Thyroid gland (tissue), 4 donors: ENCODE results near the gene ACIN1. TPM values are rescaled to one million over a fixed set of nuclear protein-coding genes. Genes with fewer than 3 reads are reported as not detected.

Experiments
- DNase-seq, 2 donors: peaks; one replicate each; pipeline ENCODE4 v3.0.0-alpha.2; 2019
- H3K27ac ChIP-seq, 3 donors: fragments of 200-600 bp; sonication (generic); 1 replicate in 2 of 3; 2 replicates in 1 of 3; pipeline ENCODE4 v1.5.1; 2016 to 2019; ENCODE audit warnings: mild to moderate bottlenecking in 1 of 3, moderate library complexity in 1 of 3
- H3K27me3 ChIP-seq: fragments of 200-600 bp; sonication (generic); one replicate; pipeline ENCODE4 v1.5.1; 2019
- H3K36me3 ChIP-seq, 2 donors: fragments of 200-600 bp; sonication (generic); one replicate each; pipeline ENCODE4 v1.5.1; 2016 to 2019
- H3K4me1 ChIP-seq, 2 donors: fragments of 200-600 bp; sonication (generic); one replicate each; pipeline ENCODE4 v1.5.1; 2017 to 2019
- H3K4me3 ChIP-seq, 3 donors: fragments of 200-600 bp; sonication (generic); replicated peaks in 1 of 3; 1 replicate in 2 of 3; 2 replicates in 1 of 3; pipeline ENCODE4 v1.5.1; 2016; ENCODE audit warnings: mild to moderate bottlenecking in 1 of 3
- H3K9me3 ChIP-seq: fragments of 200-600 bp; sonication (generic); one replicate; pipeline ENCODE4 v1.5.1; 2017
- POLR2A ChIP-seq, 2 donors: fragments of 450-650 bp; IDR thresholded peaks; one replicate each; pipeline ENCODE4 v1.6.1; 2017; ENCODE audit warnings: antibody characterized with exemption in 2 of 2, mild to moderate bottlenecking in 2 of 2, moderate library complexity in 1 of 2
- WGBS, 2 donors: methylation state at CpG; one replicate each; pipeline ENCODE4 v1.1.5; 2017; 5-methylcytosine and 5-hydroxymethylcytosine counted together
- intact Hi-C: fragments of 100-400 bp; cut with DNase I; formaldehyde crosslinking; loops from one replicate; pipeline ENCODE4 v1.15.1; 2023
- total RNA-seq, 4 donors: library from RNA; depleted of rRNA; stranded (reverse); fragments of >200 nt; gene quantifications; one replicate each; pipeline ENCODE4 v1.2.3, GENCODE V29; 2016
- TF ChIP-seq, protein P1 (sequence below), 6 experiments: fragments of 200-600 bp in 3 of 6; fragments of 450-650 bp in 3 of 6; sonication (generic) in 3 of 6; IDR thresholded peaks; one replicate each; pipeline ENCODE4 v1.5.1; 2016 to 2019; ENCODE audit warnings: antibody characterized with exemption in 6 of 6, mild to moderate bottlenecking in 2 of 6, inconsistent platforms in 1 of 6, moderate library complexity in 1 of 6

The ACIN1 gene
- total RNA-seq, 4 donors from 2014 or later = 143 to 195 (median 152) TPM

DNA sequence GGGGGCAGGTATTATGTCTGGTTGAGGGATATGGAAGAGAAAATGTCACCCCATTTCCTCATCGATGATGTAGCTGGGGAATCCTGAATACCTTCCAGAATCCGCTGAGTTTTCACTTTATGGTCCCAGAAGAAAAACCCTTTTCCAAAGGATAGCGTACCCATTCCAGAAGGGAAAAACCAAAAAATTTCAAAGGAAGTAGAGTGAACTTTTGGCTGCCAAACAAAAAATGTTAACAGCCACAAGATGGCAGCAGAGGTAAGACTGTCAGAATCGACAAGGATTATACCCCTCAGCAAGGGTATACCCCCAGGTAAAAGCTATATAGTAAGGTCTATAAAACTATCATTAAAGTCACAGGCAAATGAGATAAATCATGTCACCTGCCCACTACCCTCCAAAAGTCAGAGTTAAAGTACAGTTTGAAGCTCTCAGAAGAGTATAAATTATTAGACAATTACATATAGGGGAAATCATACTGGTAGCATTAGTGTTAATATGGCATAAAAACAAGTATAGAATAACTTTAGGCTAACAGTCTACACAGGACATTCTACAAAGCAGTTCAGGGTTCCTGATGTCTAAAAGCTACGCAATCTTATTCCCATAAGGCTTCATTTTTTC lies 18.0 kb downstream of the ACIN1 start:
- no peaks in the 10 kb centered on the region for H3K27me3 ChIP-seq
- no peak overlapping the region for H3K27ac ChIP-seq
- TF ChIP-seq, protein P1, sequence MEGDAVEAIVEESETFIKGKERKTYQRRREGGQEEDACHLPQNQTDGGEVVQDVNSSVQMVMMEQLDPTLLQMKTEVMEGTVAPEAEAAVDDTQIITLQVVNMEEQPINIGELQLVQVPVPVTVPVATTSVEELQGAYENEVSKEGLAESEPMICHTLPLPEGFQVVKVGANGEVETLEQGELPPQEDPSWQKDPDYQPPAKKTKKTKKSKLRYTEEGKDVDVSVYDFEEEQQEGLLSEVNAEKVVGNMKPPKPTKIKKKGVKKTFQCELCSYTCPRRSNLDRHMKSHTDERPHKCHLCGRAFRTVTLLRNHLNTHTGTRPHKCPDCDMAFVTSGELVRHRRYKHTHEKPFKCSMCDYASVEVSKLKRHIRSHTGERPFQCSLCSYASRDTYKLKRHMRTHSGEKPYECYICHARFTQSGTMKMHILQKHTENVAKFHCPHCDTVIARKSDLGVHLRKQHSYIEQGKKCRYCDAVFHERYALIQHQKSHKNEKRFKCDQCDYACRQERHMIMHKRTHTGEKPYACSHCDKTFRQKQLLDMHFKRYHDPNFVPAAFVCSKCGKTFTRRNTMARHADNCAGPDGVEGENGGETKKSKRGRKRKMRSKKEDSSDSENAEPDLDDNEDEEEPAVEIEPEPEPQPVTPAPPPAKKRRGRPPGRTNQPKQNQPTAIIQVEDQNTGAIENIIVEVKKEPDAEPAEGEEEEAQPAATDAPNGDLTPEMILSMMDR (IDR thresholded peaks at IDR 0.05) = peak; percentile 28 to 56 (median 46)
- TF ChIP-seq POLR2A (IDR thresholded peaks at IDR 0.05) = no peak
- 67 to 72% methylated on average over 5 of the region's 5 CpGs for WGBS, 2 donors
- intact Hi-C loops = loop anchor here (5.0 kb wide), 1 partner anchor 110 kb away; no protein-coding TSS in a partner anchor
- peaks cover 84 to 89% of the 10 kb centered on the region in 2 donors for H3K36me3 ChIP-seq
- no peak for DNase-seq
- no peaks in the 10 kb centered on the region for H3K9me3 ChIP-seq
- H3K4me3 ChIP-seq = no peak overlapping the region
- H3K4me1 ChIP-seq = peaks cover 4 to 12% of the 10 kb centered on the region in 2 donors

DNA sequence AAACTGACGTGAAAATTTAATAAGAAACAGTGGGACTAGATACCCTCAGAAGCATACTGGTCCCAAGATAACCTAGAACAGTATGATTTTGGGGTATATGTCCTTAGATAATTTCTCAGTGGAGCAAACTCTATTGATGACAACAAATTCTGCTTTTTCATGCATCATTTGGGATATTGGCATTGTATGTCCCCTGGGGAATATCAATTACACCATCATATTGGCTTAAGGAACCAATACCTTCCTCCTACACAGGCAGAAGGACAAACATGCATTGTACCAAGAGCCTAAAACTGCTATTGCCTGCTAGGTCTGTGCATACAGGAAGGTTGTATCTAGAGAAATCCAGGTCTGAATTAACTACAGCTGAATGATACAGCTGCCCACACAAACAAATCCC lies 20.0 kb downstream of the ACIN1 start:
- DNase-seq = no peak
- WGBS, 2 donors = 88 to 92% methylated on average over 1 of the region's 1 CpG
- intact Hi-C loops = loop anchor here (5.0 kb wide), 1 partner anchor 112 kb away; no protein-coding TSS in a partner anchor
- peaks cover 64 to 73% of the 10 kb centered on the region in 2 donors for H3K36me3 ChIP-seq
- no peak overlapping the region for H3K4me3 ChIP-seq
- H3K4me1 ChIP-seq = peaks cover 16 to 23% of the 10 kb centered on the region in 2 donors
- H3K27ac ChIP-seq = no peak overlapping the region
- H3K9me3 ChIP-seq = no peaks in the 10 kb centered on the region
- TF ChIP-seq, protein P1 (IDR thresholded peaks at IDR 0.05) = no peak
- no peak for TF ChIP-seq POLR2A (IDR thresholded peaks at IDR 0.05)
- H3K27me3 ChIP-seq = no peaks in the 10 kb centered on the region

DNA sequence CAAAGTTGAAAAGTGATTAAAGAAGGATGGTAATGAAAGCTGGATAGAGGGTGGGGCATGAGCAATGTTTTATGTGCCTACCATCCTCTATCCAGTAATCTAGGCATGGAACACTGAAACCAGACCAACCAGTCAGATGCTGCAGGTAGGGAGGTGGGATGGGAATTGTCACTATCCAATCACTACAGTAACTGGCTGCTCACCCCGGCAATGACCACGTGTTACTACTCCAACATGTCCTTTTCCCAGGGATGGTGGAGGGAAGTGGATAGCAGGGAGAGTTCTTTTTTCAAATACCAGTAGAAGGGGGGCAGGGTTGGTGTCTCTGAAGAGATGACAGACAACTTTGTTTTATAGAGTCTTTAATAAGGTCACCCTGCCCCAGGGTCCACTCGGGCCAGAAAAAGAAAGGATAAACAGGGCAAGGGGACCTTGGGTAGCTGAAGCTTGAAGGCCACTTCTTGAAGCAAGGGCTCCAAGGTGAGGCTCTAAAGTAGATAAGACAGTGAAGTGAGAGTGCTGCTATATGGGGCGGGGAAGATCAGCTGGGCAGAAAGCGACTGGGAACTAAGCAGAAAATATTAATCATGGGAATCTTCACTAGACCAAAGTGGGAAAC lies 22.9 kb downstream of the ACIN1 start:
- Histone ChIP-seq H3K4me1 (peaks cover 16 to 20% of the 10 kb centered on the region in 2 donors), H3K4me3 (no peak overlapping the region), H3K36me3 (peaks cover 50 to 59% of the 10 kb centered on the region in 2 donors), H3K9me3 (no peaks in the 10 kb centered on the region), H3K27ac (peak overlapping the region; percentile 66 to 84 (median 69)), H3K27me3 (no peaks in the 10 kb centered on the region)
- TF ChIP-seq POLR2A (IDR thresholded peaks at IDR 0.05) = no peak
- TF ChIP-seq, protein P1 (IDR thresholded peaks at IDR 0.05) = no peak
- intact Hi-C loops = no loop called here
- 52% methylated on average over 5 of the region's 5 CpGs for WGBS, 2 donors
- DNase-seq = peak in 1 of 2 donors; percentile 28

DNA sequence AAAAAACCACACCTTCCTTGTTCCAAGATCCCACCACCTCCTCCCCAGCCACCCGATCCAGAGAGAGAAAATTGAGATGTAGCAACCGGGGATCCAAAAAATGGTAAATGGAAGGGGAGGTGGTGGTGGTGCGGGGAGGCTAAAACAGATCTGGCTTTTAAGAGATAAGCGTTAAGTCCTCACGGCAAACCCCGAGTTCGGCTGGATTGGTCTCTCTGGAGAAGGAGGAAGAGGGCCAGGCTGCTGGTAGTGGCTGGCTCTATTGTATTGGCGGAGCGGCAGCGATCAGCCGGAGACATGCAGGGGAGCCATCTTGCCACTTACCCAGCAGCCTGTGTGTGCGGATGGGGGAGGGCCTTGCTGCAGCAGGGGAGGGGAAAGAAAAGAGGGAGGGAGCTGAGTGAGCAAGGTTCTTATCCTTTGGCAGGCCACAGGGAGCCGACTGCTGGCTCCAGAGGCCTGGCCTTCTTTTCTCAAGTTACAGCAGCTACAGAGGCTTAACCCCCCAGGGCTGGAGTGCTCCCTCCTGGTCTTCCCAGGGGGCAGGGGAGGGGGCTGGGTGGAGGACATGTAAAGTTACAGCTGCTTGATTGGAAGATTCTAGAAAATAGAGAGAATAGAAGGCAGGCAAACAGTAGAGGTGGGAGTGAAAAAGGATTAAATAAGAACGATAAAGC lies 23.6 kb downstream of the ACIN1 start:
- DNase-seq = peak; percentile 89
- Histone ChIP-seq H3K4me1 (peaks cover 16 to 20% of the 10 kb centered on the region in 2 donors), H3K4me3 (peak overlapping the region; percentile 35 to 54 (median 35)), H3K27ac (peak overlapping the region; percentile 66 to 84 (median 69)), H3K9me3 (no peaks in the 10 kb centered on the region), H3K36me3 (peaks cover 47 to 59% of the 10 kb centered on the region in 2 donors), H3K27me3 (no peaks in the 10 kb centered on the region)
- WGBS, 2 donors = 1 to 2% methylated on average over 14 of the region's 14 CpGs
- intact Hi-C loops = no loop called here
- TF ChIP-seq POLR2A (IDR thresholded peaks at IDR 0.05) = peak in 1 of 2 donors; percentile 66
- TF ChIP-seq, protein P1 (IDR thresholded peaks at IDR 0.05) = no peak
